ENCODE data around the gene LRRC43. TPM values are rescaled to one million over a fixed set of nuclear protein-coding genes. Genes with fewer than 3 reads are reported as not detected.

The LRRC43 gene
- total and polyA plus RNA-seq, 2 of the 4 experiments (the other 2 are of a cell fraction) = 0.26 to 0.36 TPM

DNA sequence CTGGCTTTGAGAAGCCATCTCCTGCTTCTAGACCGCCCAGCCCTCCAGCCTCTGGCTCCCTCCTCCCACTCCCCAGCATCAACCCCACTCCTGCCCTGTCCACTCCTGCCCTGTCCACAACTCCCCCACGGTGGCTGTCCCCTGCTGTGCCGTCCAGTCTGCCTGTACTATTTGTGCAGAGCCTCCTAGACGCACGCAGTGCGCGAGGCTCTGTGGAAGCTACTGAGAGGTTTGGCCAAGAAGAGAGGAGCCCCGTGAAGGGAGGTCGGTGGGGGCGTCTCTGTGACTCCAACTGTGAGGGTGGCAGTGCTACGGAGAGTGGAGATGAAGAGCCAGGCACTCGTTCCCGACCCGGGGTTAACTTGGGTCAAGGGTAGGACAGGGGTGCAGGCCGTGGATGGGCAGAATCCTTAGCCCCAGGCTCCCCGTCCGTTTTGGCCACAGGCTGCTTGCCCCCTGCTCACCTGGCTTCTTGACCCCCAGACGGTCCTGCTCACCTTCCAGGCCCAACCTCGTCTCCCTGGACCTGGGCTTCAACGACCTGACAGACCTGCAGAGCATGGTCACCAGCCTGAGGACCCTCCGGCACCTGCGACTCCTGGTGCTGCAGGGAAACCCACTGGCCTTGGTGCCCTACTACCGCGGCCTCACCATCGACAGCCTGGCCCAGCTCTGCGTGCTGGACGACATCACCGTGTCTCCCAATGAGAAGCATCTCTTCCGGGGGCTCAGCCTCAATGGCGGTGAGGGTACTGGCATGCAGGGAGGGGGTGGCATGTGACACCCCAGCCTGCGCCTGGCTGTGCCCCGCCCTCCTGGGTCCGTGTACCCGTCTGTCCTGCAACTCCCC, 6.9 kb downstream of the LRRC43 start (continued):
- TF ChIP-seq MAFK (IDR thresholded peaks at IDR 0.05; ENCODE audit: low read depth, low read length) = no peak

DNA sequence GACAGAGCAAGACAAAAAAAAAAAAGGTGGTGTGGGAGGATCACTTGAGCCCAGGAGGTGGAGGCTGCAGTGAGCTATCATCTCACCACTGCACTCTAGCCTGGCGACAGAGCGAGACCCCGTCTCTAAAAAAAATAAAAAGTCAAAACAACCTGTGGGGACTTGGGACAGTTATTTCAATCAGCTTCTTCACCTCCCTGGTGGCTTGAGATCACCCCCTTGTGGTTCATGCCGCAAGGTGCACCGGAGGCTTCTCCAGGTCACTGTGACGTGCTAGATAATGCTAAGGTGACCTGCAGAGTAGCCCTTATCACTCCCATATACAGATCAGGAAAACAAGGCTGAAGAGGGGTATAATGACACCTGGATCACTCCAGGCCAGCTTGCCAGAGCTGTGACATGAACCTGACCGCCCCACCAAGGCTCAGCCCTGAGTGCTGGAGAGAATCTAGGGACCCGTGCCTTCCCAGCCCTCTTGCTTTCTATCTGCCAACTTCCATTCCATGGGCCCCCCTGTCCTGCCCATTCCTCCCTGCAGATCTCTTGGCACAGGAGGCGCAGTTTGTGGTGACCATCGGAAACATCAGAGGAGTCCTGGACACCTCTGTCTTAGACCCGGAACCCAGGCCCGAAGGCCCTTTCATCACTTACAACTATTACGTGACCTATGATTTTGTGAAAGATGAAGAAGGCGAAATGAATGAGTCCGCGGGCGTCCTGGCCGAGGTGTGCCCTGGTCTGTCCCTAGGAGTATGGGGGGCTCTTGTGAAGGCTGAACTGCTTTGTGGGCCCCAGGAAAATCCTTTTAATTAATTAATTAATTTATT, 8.1 kb downstream of the LRRC43 start:
- H3K4me1 ChIP-seq (ENCODE audit: control insufficient read depth, insufficient read depth, low read length) = peaks cover 3% of the 10 kb centered on the region; the same call in 1 of the 2 replicates
- ChIA-PET CTCF (interaction anchor here (0.6 to 1.8 kb wide), 5 partner anchors 25 to 275 kb away, joined by 3 to 11 read pairs (median 4); no protein-coding TSS in a partner anchor), POLR2A (ENCODE audit: unreplicated experiment) (no interaction called here)
- no peaks in the 10 kb centered on the region for H3K79me1 ChIP-seq (ENCODE audit: low read depth in 1 of 2, low read length in 2 of 2)
- no peak overlapping the region for H3K4me3 ChIP-seq (ENCODE audit: insufficient read depth, low read depth, low read length)
- intact Hi-C loops (cut with micrococcal nuclease) (loop anchor here (1.0 kb wide), 2 partner anchors 60 to 137 kb away; no protein-coding TSS in a partner anchor), in situ Hi-C loops (cut with MboI; ENCODE audit: low sequenced_read_pairs) (loop anchor here (5.0 kb wide), 2 partner anchors 59 to 134 kb away; no protein-coding TSS in a partner anchor), dilution Hi-C loops (cut with HindIII; ENCODE audit: low sequenced_read_pairs, unreplicated experiment) (no loop called here)
- no peak overlapping the region for H3K18ac ChIP-seq (ENCODE audit: low read depth, low read length)
- H4K5ac ChIP-seq (ENCODE audit: low read depth, low read length) = no peak overlapping the region
- H4K91ac ChIP-seq (ENCODE audit: insufficient read depth, low read depth, low read length) = no peak overlapping the region
- DNase-seq = peak; percentile 59
- H3K4me2 ChIP-seq (ENCODE audit: low read depth, low read length) = no peak overlapping the region
- ATAC-seq (ENCODE audit: low read depth) = peak; percentile 92
- H2BK15ac ChIP-seq (ENCODE audit: low read depth, low read length) = no peak overlapping the region
- H2BK5ac ChIP-seq (ENCODE audit: low read depth, low read length, poor library complexity, severe bottlenecking) = no peak overlapping the region
- WGBS, 2 experiments (ENCODE audit: extremely low coverage in 2 of 2, insufficient read length in 1 of 2) = 100% methylated on average over 1 of the region's 18 CpGs; no CpG with 5 or more reads in 1 of the 2 experiments
- H3K4ac ChIP-seq (ENCODE audit: low read depth, low read length) = no peak overlapping the region
- no peak overlapping the region for H3K23ac ChIP-seq (ENCODE audit: low read depth, low read length)
- 0 out of 2 replicates have a peak overlapping the region, but pooled peaks have one; percentile 35 for H2BK20ac ChIP-seq (ENCODE audit: low read depth, low read length)
- no peaks in the 10 kb centered on the region for H3K27me3 ChIP-seq (ENCODE audit: control insufficient read depth, insufficient read depth, low read length)
- no peak overlapping the region for H3K56ac ChIP-seq (ENCODE audit: extremely low read depth, insufficient read depth, low read length)
- no peak overlapping the region for H3K9ac ChIP-seq (ENCODE audit: low read depth, low read length)
- no peak overlapping the region for H4K8ac ChIP-seq (ENCODE audit: low read depth in 2 of 2, low read length in 2 of 2)
- H3K27ac ChIP-seq (ENCODE audit: insufficient read depth, low read length) = no peak overlapping the region
- no peaks in the 10 kb centered on the region for H4K20me1 ChIP-seq (ENCODE audit: insufficient read depth, low read length)
- H2AK9ac ChIP-seq (replicated peaks; ENCODE audit: low read depth, low read length, poor library complexity) = no peak overlapping the region
- H3K36me3 ChIP-seq (ENCODE audit: control insufficient read depth, insufficient read depth, low read length) = no peaks in the 10 kb centered on the region
- no peak overlapping the region for H2BK120ac ChIP-seq (ENCODE audit: low read depth, low read length)
- no peaks in the 10 kb centered on the region for H3K9me1 ChIP-seq (ENCODE audit: insufficient read depth, low read length)
- peaks cover 2% of the 10 kb centered on the region; the same call in 1 of the 2 replicates for H3K9me3 ChIP-seq (ENCODE audit: control insufficient read depth, insufficient read depth, low read length)
- H3K14ac ChIP-seq (replicated peaks; ENCODE audit: low read depth, low read length) = no peak overlapping the region
- H2AFZ ChIP-seq (replicated peaks; ENCODE audit: low read length, poor library complexity) = peak overlapping the region; percentile 26
- no TSS peak for BruUV-seq (replicated peaks)
- H2AK5ac ChIP-seq (ENCODE audit: low read depth, low read length) = no peak overlapping the region; the same call in 1 of the 2 replicates
- TF ChIP-seq FOS (IDR thresholded peaks at IDR 0.05; ENCODE audit: low read depth, low read length) (no peak), RCOR1 (IDR thresholded peaks at IDR 0.05; ENCODE audit: insufficient replicate concordance, low read length) (no peak), CEBPB (IDR thresholded peaks at IDR 0.05; ENCODE audit: low read depth, low read length) (no peak), MAZ (IDR thresholded peaks at IDR 0.05; ENCODE audit: borderline replicate concordance, low read depth, low read length) (no peak), CHD1 (IDR thresholded peaks at IDR 0.05; ENCODE audit: low read depth, low read length) (no peak), MXI1 (IDR thresholded peaks at IDR 0.05; ENCODE audit: borderline replicate concordance, low read depth, low read length) (no peak), RAD21 (IDR thresholded peaks at IDR 0.05; ENCODE audit: low read length) (peak; percentile 88), SMC3 (IDR thresholded peaks at IDR 0.05; ENCODE audit: low read depth, low read length) (peak; percentile 88), POLR2A (IDR thresholded peaks at IDR 0.05; ENCODE audit: low read depth, low read length) (no peak), NFE2L2 (IDR thresholded peaks at IDR 0.05; ENCODE audit: low read depth, low read length) (no peak)
- TF ChIP-seq, protein P1, sequence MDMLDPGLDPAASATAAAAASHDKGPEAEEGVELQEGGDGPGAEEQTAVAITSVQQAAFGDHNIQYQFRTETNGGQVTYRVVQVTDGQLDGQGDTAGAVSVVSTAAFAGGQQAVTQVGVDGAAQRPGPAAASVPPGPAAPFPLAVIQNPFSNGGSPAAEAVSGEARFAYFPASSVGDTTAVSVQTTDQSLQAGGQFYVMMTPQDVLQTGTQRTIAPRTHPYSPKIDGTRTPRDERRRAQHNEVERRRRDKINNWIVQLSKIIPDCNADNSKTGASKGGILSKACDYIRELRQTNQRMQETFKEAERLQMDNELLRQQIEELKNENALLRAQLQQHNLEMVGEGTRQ (IDR thresholded peaks at IDR 0.05; ENCODE audit: low read depth, low read length) = no peak
- TF ChIP-seq, protein P2, sequence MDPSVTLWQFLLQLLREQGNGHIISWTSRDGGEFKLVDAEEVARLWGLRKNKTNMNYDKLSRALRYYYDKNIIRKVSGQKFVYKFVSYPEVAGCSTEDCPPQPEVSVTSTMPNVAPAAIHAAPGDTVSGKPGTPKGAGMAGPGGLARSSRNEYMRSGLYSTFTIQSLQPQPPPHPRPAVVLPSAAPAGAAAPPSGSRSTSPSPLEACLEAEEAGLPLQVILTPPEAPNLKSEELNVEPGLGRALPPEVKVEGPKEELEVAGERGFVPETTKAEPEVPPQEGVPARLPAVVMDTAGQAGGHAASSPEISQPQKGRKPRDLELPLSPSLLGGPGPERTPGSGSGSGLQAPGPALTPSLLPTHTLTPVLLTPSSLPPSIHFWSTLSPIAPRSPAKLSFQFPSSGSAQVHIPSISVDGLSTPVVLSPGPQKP (IDR thresholded peaks at IDR 0.05; ENCODE audit: borderline replicate concordance, low read depth, low read length) = no peak

All from IMR-90 (cell line).